ENCODE data around the gene GPR108. TPM values are rescaled to one million over a fixed set of nuclear protein-coding genes. Genes with fewer than 3 reads are reported as not detected.

Gene GPR108
- polyA plus RNA-seq, 3 donors = 90.9 to 147 (median 129) TPM

DNA sequence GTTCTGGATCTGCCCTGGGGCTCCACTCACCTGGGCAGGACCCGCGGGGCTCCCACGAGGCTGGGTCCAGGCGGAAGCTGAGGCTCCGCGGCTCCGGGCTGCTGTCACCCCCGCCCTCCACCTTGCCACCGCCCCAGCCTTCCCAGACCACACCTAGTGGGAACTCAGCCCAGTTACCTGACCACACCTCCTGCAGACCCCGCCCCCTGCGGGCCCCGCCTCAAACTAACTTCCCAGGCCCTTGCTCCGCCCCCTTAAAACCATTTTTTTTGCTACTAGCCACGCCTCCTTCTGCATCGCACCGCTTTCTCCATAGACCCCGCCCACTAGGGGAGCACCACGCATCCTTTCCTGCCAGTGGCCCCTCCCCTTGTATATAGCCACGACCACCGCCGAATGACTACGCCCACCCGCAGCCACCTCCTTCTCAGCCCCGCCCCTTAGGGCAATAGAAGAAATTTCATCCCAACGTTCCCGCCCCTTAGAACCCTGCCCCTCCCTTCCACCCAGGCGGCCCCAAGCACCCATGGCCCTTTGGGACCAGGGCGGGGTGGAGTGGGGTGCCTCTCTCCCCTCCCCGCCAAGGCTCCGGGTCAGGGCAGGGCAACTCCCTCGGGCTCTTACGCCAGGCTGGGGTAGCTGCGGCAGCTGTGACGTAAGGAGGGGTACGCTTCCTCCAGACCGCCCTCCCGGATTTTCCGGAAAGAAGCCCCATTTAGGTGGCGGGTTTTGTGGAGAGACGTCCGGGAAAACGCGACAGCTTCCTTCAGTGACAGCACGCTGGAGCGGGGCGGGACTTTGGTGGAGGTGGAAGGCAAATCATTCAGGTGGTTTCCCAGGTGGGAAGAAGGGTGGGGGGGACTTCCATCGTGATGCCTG is 30.2 kb upstream of the GPR108 start, which contains the start of gene SH2D3A:
TSS of gene SH2D3A (minus strand) at position 79 of the 879 bp plus-strand sequence. CDS start 3,687 bp downstream, outside the sequence.
- no peaks in the 10 kb centered on the region for H3K36me3 Mint-ChIP-seq
- Histone ChIP-seq H2AFZ (ENCODE audit: insufficient read depth, low read depth, low read length, poor library complexity, severe bottlenecking) (peak within 1 kb of the TSS; percentile 51), H3K9ac (ENCODE audit: insufficient read depth, low read length, poor library complexity, severe bottlenecking) (peak within 1 kb of the TSS; percentile 51), H3K27me3 (ENCODE audit: control insufficient read depth in 2 of 2, insufficient read depth in 2 of 2, low read length in 2 of 2) (peaks cover 0 to 13% of the 10 kb centered on the region in 2 donors), H4K20me1 (ENCODE audit: insufficient read depth, low read length) (peaks cover under 1% of the 10 kb centered on the region), H3K36me3 (replicated peaks in 1 of 2; ENCODE audit: control insufficient read depth in 1 of 2, insufficient read depth in 2 of 2, low read length in 2 of 2) (no peaks in the 10 kb centered on the region), H3K4me3 (replicated peaks in 1 of 3; ENCODE audit: low read depth in 2 of 3, low read length in 3 of 3) (peak within 1 kb of the TSS; percentile 16 to 74 (median 37)), H3K27ac (ENCODE audit: low read depth in 1 of 2, low read length in 2 of 2) (peak within 1 kb of the TSS; percentile 30 to 70), H3K9me3 (replicated peaks in 1 of 2; ENCODE audit: control insufficient read depth in 1 of 2, insufficient read depth in 1 of 2, low read length in 2 of 2) (no peaks in the 10 kb centered on the region), H3K4me2 (replicated peaks; ENCODE audit: extremely low read depth, low read length, poor library complexity, severe bottlenecking) (peak within 1 kb of the TSS; percentile 86), H3K79me2 (ENCODE audit: insufficient read depth, low read length) (peaks cover 7% of the 10 kb centered on the region), H3K4me1 (ENCODE audit: control insufficient read depth in 1 of 2, insufficient read depth in 2 of 2, low read length in 2 of 2) (peaks cover 28 to 45% of the 10 kb centered on the region in 2 donors)
- H3K27me3 Mint-ChIP-seq (ENCODE audit: low read depth in 3 of 3) = peaks cover 12 to 17% (median 15%) of the 10 kb centered on the region in 3 donors
- DNase-seq = peak; percentile 77 to 97 (median 78)
- intact Hi-C loops (cut with micrococcal nuclease) = loop anchor here (5.0 to 10.0 kb wide), 2 partner anchors 40 to 253 kb away; no protein-coding TSS in a partner anchor
- H3K9me3 Mint-ChIP-seq = peaks cover 0 to 6% (median 2%) of the 10 kb centered on the region in 7 donors
- WGBS (ENCODE audit: insufficient coverage) = 3% methylated on average over 31 of the region's 47 CpGs
- H3K4me1 Mint-ChIP-seq = peaks cover 44% of the 10 kb centered on the region
- H3K27ac Mint-ChIP-seq = peak within 1 kb of the TSS; percentile 86 to 94 (median 91)
- TF ChIP-seq, protein P1, sequence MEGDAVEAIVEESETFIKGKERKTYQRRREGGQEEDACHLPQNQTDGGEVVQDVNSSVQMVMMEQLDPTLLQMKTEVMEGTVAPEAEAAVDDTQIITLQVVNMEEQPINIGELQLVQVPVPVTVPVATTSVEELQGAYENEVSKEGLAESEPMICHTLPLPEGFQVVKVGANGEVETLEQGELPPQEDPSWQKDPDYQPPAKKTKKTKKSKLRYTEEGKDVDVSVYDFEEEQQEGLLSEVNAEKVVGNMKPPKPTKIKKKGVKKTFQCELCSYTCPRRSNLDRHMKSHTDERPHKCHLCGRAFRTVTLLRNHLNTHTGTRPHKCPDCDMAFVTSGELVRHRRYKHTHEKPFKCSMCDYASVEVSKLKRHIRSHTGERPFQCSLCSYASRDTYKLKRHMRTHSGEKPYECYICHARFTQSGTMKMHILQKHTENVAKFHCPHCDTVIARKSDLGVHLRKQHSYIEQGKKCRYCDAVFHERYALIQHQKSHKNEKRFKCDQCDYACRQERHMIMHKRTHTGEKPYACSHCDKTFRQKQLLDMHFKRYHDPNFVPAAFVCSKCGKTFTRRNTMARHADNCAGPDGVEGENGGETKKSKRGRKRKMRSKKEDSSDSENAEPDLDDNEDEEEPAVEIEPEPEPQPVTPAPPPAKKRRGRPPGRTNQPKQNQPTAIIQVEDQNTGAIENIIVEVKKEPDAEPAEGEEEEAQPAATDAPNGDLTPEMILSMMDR (IDR thresholded peaks at IDR 0.05) = no peak
- H3K4me3 Mint-ChIP-seq = peak within 1 kb of the TSS; percentile 82 to 90

DNA sequence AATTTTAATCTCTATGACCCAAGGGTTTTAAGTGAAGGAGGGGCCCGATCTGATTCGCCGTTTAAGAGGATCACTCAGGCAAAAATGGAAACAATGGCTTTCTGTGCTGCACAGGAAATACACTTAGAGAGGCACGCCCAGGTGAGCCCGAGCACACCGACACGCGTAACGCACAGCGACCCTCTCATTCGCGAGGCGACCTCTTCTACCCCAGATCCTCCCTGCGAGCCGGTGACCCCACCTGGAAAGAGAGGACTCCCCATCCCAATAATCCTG is 29.6 kb upstream of the GPR108 start:
- intact Hi-C loops (cut with micrococcal nuclease) = loop anchor here (5.0 to 10.0 kb wide), 2 partner anchors 40 to 252 kb away; no protein-coding TSS in a partner anchor
- H4K20me1 ChIP-seq (ENCODE audit: insufficient read depth, low read length) = no peaks in the 10 kb centered on the region
- peaks cover 12 to 17% (median 15%) of the 10 kb centered on the region in 3 donors for H3K27me3 Mint-ChIP-seq (ENCODE audit: low read depth in 3 of 3)
- H3K4me2 ChIP-seq (replicated peaks; ENCODE audit: extremely low read depth, low read length, poor library complexity, severe bottlenecking) = peak overlapping the region; percentile 86
- no peak for DNase-seq
- no peak overlapping the region for H3K9ac ChIP-seq (ENCODE audit: insufficient read depth, low read length, poor library complexity, severe bottlenecking)
- H3K4me1 ChIP-seq (ENCODE audit: control insufficient read depth in 1 of 2, insufficient read depth in 2 of 2, low read length in 2 of 2) = peaks cover 24 to 40% of the 10 kb centered on the region in 2 donors
- H3K36me3 ChIP-seq (replicated peaks in 1 of 2; ENCODE audit: control insufficient read depth in 1 of 2, insufficient read depth in 2 of 2, low read length in 2 of 2) = no peaks in the 10 kb centered on the region
- WGBS (ENCODE audit: insufficient coverage) = 1% methylated on average over 15 of the region's 15 CpGs
- H3K9me3 ChIP-seq (replicated peaks in 1 of 2; ENCODE audit: control insufficient read depth in 1 of 2, insufficient read depth in 1 of 2, low read length in 2 of 2) = no peaks in the 10 kb centered on the region
- H3K4me3 ChIP-seq (replicated peaks in 1 of 3; ENCODE audit: low read depth in 2 of 3, low read length in 3 of 3) = peak overlapping the region; percentile 16 to 74 (median 37)
- H3K27ac ChIP-seq (ENCODE audit: low read depth in 1 of 2, low read length in 2 of 2) = no peak overlapping the region
- H3K9me3 Mint-ChIP-seq = peaks cover 0 to 6% (median 2%) of the 10 kb centered on the region in 7 donors
- TF ChIP-seq, protein P1 (IDR thresholded peaks at IDR 0.05) = no peak
- peaks cover 0 to 13% of the 10 kb centered on the region in 2 donors for H3K27me3 ChIP-seq (ENCODE audit: control insufficient read depth in 2 of 2, insufficient read depth in 2 of 2, low read length in 2 of 2)
- peak overlapping the region in 5 of 7 donors; percentile 64 to 86 (median 79) for H3K27ac Mint-ChIP-seq
- H3K79me2 ChIP-seq (ENCODE audit: insufficient read depth, low read length) = peaks cover 3% of the 10 kb centered on the region
- H3K4me1 Mint-ChIP-seq = peaks cover 39% of the 10 kb centered on the region
- peak overlapping the region; percentile 51 for H2AFZ ChIP-seq (ENCODE audit: insufficient read depth, low read depth, low read length, poor library complexity, severe bottlenecking)
- peak overlapping the region; percentile 82 to 90 for H3K4me3 Mint-ChIP-seq
- no peaks in the 10 kb centered on the region for H3K36me3 Mint-ChIP-seq

Measured in CD14-positive monocyte (primary cell).